Liver (tissue), 9 donors: ENCODE results near the gene MTERF4. TPM values are rescaled to one million over a fixed set of nuclear protein-coding genes. Genes with fewer than 3 reads are reported as not detected.

ENCODE experiments used
- DNase-seq: peaks from one replicate; pipeline ENCODE4 v3.0.0-alpha.2; 2017; ENCODE audit warnings: low spot score
- H3K27ac ChIP-seq, 2 donors: one replicate each; pipeline ENCODE4 v1.7.0; 2013; ENCODE audit warnings: inconsistent platforms in 2 of 2, low read length in 2 of 2, control low read depth in 1 of 2, low read depth in 1 of 2, mild to moderate bottlenecking in 1 of 2
- H3K27me3 ChIP-seq, 4 donors: one replicate each; pipeline versions ENCODE4 v1.6.1 to v1.7.0; 2013; ENCODE audit warnings: low read length in 3 of 4, inconsistent platforms in 1 of 4, mild to moderate bottlenecking in 1 of 4, moderate library complexity in 1 of 4; ENCODE audit not compliant: control insufficient read depth in 4 of 4, insufficient read depth in 4 of 4
- H3K36me3 ChIP-seq, 4 donors: one replicate each; pipeline versions ENCODE4 v1.6.1 to v1.7.0; 2013; ENCODE audit warnings: low read length in 3 of 4, mild to moderate bottlenecking in 3 of 4, low read depth in 1 of 4, moderate library complexity in 1 of 4; ENCODE audit not compliant: control insufficient read depth in 4 of 4, insufficient read depth in 3 of 4
- H3K4me1 ChIP-seq, 4 donors: one replicate each; pipeline versions ENCODE4 v1.6.1 to v1.7.0; 2013; ENCODE audit warnings: low read length in 3 of 4, mild to moderate bottlenecking in 3 of 4, moderate library complexity in 1 of 4; ENCODE audit not compliant: control insufficient read depth in 4 of 4, insufficient read depth in 4 of 4
- H3K4me3 ChIP-seq, 3 donors: one replicate each; pipeline versions ENCODE4 v1.6.1 to v1.7.0; 2013; ENCODE audit warnings: low read length in 3 of 3, control low read depth in 1 of 3, low read depth in 1 of 3, mild to moderate bottlenecking in 1 of 3
- H3K9ac ChIP-seq, 2 donors: one replicate each; pipeline ENCODE4 v1.7.0; 2013; ENCODE audit warnings: low read length in 2 of 2, mild to moderate bottlenecking in 2 of 2, moderate library complexity in 2 of 2, control low read depth in 1 of 2, low read depth in 1 of 2
- H3K9me3 ChIP-seq, 4 donors: one replicate each; pipeline versions ENCODE4 v1.6.1 to v1.7.0; 2013; ENCODE audit warnings: low read length in 3 of 4; ENCODE audit not compliant: control insufficient read depth in 4 of 4
- EGR1 ChIP-seq, 2 donors: IDR thresholded peaks; 2 replicates each; pipeline ENCODE4 v1.6.1; 2016 to 2018; ENCODE audit warnings: antibody characterized with exemption in 2 of 2, low read depth in 2 of 2
- FOXA1 ChIP-seq: IDR thresholded peaks from 2 replicates; pipeline ENCODE4 v1.6.1; 2016; ENCODE audit warnings: antibody characterized with exemption
- FOXA2 ChIP-seq: IDR thresholded peaks from 2 replicates; pipeline ENCODE4 v1.6.1; 2016; ENCODE audit warnings: antibody characterized with exemption
- GABPA ChIP-seq, 2 donors: IDR thresholded peaks in 1 of 2; conservative IDR thresholded peaks in 1 of 2; 2 replicates each; pipeline ENCODE4 v1.6.1; 2016; ENCODE audit warnings: antibody characterized with exemption in 2 of 2, mild to moderate bottlenecking in 1 of 2, moderate library complexity in 1 of 2
- HNF4A ChIP-seq, 2 donors: conservative IDR thresholded peaks; 2 replicates each; pipeline ENCODE4 v1.6.1; 2016; ENCODE audit warnings: antibody characterized with exemption in 2 of 2, mild to moderate bottlenecking in 2 of 2
- HNF4G ChIP-seq: IDR thresholded peaks from 2 replicates; pipeline ENCODE4 v1.6.1; 2016; ENCODE audit warnings: antibody characterized with exemption
- JUND ChIP-seq, 2 donors: IDR thresholded peaks; 2 replicates each; pipeline ENCODE4 v1.6.1; 2016; ENCODE audit warnings: antibody characterized with exemption in 2 of 2
- NR2F2 ChIP-seq: IDR thresholded peaks from 2 replicates; pipeline ENCODE4 v1.6.1; 2016; ENCODE audit warnings: antibody characterized with exemption
- RAD21 ChIP-seq, 2 donors: IDR thresholded peaks; 2 replicates each; pipeline ENCODE4 v1.6.1; 2016; ENCODE audit warnings: antibody characterized with exemption in 2 of 2, mild to moderate bottlenecking in 2 of 2
- RXRA ChIP-seq, 2 donors: IDR thresholded peaks; 2 replicates each; pipeline ENCODE4 v1.6.1; 2017 to 2018; ENCODE audit warnings: antibody characterized with exemption in 2 of 2, mild to moderate bottlenecking in 1 of 2
- SP1 ChIP-seq: IDR thresholded peaks from 2 replicates; pipeline ENCODE4 v1.6.1; 2018; ENCODE audit warnings: antibody characterized with exemption, mild to moderate bottlenecking
- TAF1 ChIP-seq: conservative IDR thresholded peaks from 2 replicates; pipeline ENCODE4 v1.6.1; 2016; ENCODE audit warnings: antibody characterized with exemption, mild to moderate bottlenecking
- YY1 ChIP-seq: IDR thresholded peaks from 2 replicates; pipeline ENCODE4 v1.6.1; 2016; ENCODE audit warnings: antibody characterized with exemption, mild to moderate bottlenecking
- WGBS: extraction: QIAGEN DNeasy Blood & Tissue Kit; methylation state at CpG from one replicate; pipeline ENCODE4 v1.1.7; 2013; 5-methylcytosine and 5-hydroxymethylcytosine counted together
- polyA plus RNA-seq, 2 donors: library from polyadenylated mRNA; stranded (reverse) in 1 of 2; unstranded in 1 of 2; fragments of 200-250 nt in 1 of 2; fragments of >200 nt in 1 of 2; fragmentation: Nextera tagmentation in 1 of 2; extraction: Ambion mirVana in 1 of 2; gene quantifications; one replicate each; pipeline versions ENCODE4 v1.2.1 to v1.2.3, GENCODE V29; 2013 to 2015
- total RNA-seq, 2 donors: library from RNA; depleted of rRNA; stranded (reverse); fragments of >200 nt; gene quantifications; one replicate each; pipeline ENCODE4 v1.2.3, GENCODE V29; 2014
- TF ChIP-seq, protein P1 (sequence below): IDR thresholded peaks from 2 replicates; pipeline ENCODE4 v1.6.1; 2016; ENCODE audit warnings: antibody characterized with exemption
- TF ChIP-seq, protein P2 (sequence below): fragments of 150-350 bp; IDR thresholded peaks from 2 replicates; pipeline ENCODE4 v1.5.1; 2017; ENCODE audit warnings: improper control_type of control experiment, low read depth, low read length; ENCODE audit not compliant: missing input control
- TF ChIP-seq, protein P3 (sequence below): IDR thresholded peaks from 2 replicates; pipeline ENCODE4 v1.6.1; 2016; ENCODE audit warnings: antibody characterized with exemption
- TF ChIP-seq, protein P4 (sequence below): IDR thresholded peaks from 2 replicates; pipeline ENCODE4 v1.6.1; 2016; ENCODE audit warnings: antibody characterized with exemption, mild to moderate bottlenecking
- donor health status: healthy.
- donor health status: healthy.
- donor health status: healthy.
- donor health status: healthy.
- donor health status: healthy.

Gene MTERF4
- total and polyA plus RNA-seq, 4 donors = 13.3 to 36.7 (median 20.3) TPM

DNA sequence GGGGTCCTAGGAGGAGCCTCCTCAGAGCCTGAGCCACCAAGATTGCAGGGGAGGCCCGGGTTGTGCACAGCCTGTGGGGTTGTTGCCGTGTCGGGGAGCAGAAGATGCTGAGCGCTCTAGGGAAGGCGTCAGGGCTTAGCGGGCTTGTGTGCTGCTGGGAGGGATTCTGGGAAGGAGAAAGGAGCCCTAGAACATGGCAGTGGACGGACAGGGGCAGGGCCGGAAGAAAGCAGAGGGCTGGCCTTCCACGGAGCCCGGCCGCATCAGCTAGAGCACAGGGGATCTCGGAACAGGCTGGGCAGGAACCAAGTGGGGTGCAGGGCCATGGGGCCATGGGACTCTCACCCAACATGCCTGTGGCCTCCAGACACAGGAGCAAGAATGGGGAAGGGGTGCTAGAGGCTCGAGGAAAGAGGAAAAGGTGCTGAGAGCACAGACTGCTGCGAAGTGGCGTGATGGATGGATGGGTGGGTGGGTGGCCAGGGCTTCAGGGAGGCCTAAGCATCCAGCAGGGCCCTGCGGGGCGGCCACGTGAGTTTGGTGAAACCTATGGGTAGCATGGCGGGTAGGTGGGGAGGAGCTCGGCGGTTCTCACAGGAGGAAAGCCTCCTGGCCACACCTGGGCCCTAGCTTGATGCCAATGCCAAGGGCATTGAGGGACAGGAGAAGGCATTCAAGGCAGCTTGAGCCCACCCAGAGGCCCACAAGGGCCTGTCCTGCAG, 35.8 kb downstream of the MTERF4 start:
- DNase-seq = no peak
- WGBS = 96% methylated on average over 21 of the region's 21 CpGs
- Histone ChIP-seq H3K27me3 (no peaks in the 10 kb centered on the region), H3K27ac (no peak overlapping the region), H3K9me3 (no peaks in the 10 kb centered on the region), H3K4me3 (no peak overlapping the region), H3K9ac (no peak overlapping the region), H3K36me3 (peaks cover 0 to 58% (median 19%) of the 10 kb centered on the region in 4 donors), H3K4me1 (no peaks in the 10 kb centered on the region)
- TF ChIP-seq EGR1 (IDR thresholded peaks at IDR 0.05; ENCODE audit: low read depth in 2 of 2) = no peak
- no peak for TF ChIP-seq JUND (IDR thresholded peaks at IDR 0.05)
- no peak for TF ChIP-seq FOXA1
- TF ChIP-seq, protein P1, sequence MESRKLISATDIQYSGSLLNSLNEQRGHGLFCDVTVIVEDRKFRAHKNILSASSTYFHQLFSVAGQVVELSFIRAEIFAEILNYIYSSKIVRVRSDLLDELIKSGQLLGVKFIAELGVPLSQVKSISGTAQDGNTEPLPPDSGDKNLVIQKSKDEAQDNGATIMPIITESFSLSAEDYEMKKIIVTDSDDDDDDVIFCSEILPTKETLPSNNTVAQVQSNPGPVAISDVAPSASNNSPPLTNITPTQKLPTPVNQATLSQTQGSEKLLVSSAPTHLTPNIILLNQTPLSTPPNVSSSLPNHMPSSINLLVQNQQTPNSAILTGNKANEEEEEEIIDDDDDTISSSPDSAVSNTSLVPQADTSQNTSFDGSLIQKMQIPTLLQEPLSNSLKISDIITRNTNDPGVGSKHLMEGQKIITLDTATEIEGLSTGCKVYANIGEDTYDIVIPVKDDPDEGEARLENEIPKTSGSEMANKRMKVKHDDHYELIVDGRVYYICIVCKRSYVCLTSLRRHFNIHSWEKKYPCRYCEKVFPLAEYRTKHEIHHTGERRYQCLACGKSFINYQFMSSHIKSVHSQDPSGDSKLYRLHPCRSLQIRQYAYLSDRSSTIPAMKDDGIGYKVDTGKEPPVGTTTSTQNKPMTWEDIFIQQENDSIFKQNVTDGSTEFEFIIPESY = no peak
- TF ChIP-seq, protein P2, sequence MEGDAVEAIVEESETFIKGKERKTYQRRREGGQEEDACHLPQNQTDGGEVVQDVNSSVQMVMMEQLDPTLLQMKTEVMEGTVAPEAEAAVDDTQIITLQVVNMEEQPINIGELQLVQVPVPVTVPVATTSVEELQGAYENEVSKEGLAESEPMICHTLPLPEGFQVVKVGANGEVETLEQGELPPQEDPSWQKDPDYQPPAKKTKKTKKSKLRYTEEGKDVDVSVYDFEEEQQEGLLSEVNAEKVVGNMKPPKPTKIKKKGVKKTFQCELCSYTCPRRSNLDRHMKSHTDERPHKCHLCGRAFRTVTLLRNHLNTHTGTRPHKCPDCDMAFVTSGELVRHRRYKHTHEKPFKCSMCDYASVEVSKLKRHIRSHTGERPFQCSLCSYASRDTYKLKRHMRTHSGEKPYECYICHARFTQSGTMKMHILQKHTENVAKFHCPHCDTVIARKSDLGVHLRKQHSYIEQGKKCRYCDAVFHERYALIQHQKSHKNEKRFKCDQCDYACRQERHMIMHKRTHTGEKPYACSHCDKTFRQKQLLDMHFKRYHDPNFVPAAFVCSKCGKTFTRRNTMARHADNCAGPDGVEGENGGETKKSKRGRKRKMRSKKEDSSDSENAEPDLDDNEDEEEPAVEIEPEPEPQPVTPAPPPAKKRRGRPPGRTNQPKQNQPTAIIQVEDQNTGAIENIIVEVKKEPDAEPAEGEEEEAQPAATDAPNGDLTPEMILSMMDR = no peak

DNA sequence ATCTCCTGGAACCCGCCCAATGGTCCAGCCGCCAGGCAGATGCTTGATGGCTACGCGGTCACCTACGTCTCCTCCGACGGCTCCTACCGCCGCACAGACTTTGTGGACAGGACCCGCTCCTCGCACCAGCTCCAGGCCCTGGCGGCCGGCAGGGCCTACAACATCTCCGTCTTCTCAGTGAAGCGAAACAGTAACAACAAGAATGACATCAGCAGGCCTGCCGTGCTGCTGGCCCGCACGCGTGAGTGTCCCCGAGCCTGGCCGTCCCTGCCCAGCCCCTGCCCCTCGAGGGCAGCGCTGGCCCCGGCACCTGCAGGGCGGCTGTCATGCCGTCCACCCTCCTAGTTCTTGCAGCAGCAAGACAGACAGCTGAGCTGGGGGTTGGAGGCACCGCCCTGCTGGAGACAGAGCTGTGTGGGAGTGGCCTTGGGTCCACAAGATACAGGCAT, 36.7 kb downstream of the MTERF4 start:
- 93% methylated on average over 27 of the region's 27 CpGs for WGBS
- Histone ChIP-seq H3K4me1 (no peaks in the 10 kb centered on the region), H3K9me3 (no peaks in the 10 kb centered on the region), H3K36me3 (peaks cover 0 to 49% (median 14%) of the 10 kb centered on the region in 4 donors), H3K27ac (no peak overlapping the region), H3K4me3 (no peak overlapping the region), H3K27me3 (no peaks in the 10 kb centered on the region), H3K9ac (no peak overlapping the region)
- DNase-seq = no peak
- no peak for TF ChIP-seq FOXA1
- TF ChIP-seq YY1 = no peak
- TF ChIP-seq HNF4A (conservative IDR thresholded peaks at IDR 0.05) = no peak
- TF ChIP-seq EGR1 (IDR thresholded peaks at IDR 0.05; ENCODE audit: low read depth in 2 of 2) = no peak

DNA sequence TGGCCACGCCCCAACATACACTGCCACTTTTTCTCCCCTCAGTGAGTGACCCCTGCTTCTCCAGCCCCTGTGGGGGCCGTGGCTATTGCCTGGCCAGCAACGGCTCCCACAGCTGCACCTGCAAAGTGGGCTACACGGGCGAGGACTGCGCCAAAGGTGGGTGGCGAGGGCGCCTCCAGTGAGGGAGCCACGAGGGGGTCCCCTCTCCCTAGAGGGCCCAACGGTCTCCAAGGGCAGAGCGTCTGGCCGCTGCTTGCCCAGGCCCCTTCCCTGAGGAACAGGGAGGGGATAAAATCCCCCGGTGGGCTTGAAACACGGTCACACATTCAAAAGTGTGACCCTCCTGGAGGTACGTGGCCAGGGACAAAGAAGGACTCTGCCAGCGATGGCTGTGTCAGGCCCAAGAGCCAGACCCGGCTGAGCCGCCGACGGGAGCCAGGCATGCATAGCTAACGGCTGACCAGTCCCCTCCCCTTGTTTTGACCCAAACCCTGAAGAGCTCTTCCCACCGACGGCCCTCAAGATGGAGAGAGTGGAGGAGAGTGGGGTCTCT, 37.2 kb downstream of the MTERF4 start:
- DNase-seq = no peak
- no peak overlapping the region for H3K4me3 ChIP-seq
- TF ChIP-seq FOXA2 (no peak), NR2F2 (no peak), RXRA (IDR thresholded peaks at IDR 0.05) (no peak), GABPA (IDR thresholded peaks at IDR 0.05 in 1 of 2, conservative IDR thresholded peaks at IDR 0.05 in 1 of 2) (no peak), HNF4A (conservative IDR thresholded peaks at IDR 0.05) (no peak), HNF4G (no peak), SP1 (no peak), JUND (IDR thresholded peaks at IDR 0.05) (no peak), RAD21 (IDR thresholded peaks at IDR 0.05) (no peak), TAF1 (no peak), YY1 (no peak), FOXA1 (no peak)
- TF ChIP-seq, protein P3, sequence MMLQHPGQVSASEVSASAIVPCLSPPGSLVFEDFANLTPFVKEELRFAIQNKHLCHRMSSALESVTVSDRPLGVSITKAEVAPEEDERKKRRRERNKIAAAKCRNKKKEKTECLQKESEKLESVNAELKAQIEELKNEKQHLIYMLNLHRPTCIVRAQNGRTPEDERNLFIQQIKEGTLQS = no peak
- TF ChIP-seq, protein P2 = no peak
- TF ChIP-seq, protein P4, sequence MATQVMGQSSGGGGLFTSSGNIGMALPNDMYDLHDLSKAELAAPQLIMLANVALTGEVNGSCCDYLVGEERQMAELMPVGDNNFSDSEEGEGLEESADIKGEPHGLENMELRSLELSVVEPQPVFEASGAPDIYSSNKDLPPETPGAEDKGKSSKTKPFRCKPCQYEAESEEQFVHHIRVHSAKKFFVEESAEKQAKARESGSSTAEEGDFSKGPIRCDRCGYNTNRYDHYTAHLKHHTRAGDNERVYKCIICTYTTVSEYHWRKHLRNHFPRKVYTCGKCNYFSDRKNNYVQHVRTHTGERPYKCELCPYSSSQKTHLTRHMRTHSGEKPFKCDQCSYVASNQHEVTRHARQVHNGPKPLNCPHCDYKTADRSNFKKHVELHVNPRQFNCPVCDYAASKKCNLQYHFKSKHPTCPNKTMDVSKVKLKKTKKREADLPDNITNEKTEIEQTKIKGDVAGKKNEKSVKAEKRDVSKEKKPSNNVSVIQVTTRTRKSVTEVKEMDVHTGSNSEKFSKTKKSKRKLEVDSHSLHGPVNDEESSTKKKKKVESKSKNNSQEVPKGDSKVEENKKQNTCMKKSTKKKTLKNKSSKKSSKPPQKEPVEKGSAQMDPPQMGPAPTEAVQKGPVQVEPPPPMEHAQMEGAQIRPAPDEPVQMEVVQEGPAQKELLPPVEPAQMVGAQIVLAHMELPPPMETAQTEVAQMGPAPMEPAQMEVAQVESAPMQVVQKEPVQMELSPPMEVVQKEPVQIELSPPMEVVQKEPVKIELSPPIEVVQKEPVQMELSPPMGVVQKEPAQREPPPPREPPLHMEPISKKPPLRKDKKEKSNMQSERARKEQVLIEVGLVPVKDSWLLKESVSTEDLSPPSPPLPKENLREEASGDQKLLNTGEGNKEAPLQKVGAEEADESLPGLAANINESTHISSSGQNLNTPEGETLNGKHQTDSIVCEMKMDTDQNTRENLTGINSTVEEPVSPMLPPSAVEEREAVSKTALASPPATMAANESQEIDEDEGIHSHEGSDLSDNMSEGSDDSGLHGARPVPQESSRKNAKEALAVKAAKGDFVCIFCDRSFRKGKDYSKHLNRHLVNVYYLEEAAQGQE = no peak
- H3K9me3 ChIP-seq = no peaks in the 10 kb centered on the region
- H3K27ac ChIP-seq = no peak overlapping the region
- H3K27me3 ChIP-seq = no peaks in the 10 kb centered on the region
- H3K9ac ChIP-seq = no peak overlapping the region
- 95% methylated on average over 23 of the region's 23 CpGs for WGBS
- H3K4me1 ChIP-seq = no peaks in the 10 kb centered on the region
- H3K36me3 ChIP-seq = peaks cover 0 to 44% (median 13%) of the 10 kb centered on the region in 4 donors
